DND-41 (cell line): ENCODE data around the gene ATP6V0C.

ENCODE experiments used
- ATAC-seq: fragments of 200-7000 bp; cut with Tn5 transposase; 3 replicates; pipeline ENCODE4 v1.9.1; 2021; ENCODE audit warnings: low read depth; ENCODE audit not compliant: insufficient read depth
- DNase-seq: peaks from one replicate; pipeline ENCODE4 v3.0.0-alpha.2; 2020
- H2AFZ ChIP-seq: 2 replicates; pipeline ENCODE4 v1.6.0; 2012; ENCODE audit warnings: low read depth, low read length
- H3K27ac ChIP-seq: 2 replicates; pipeline ENCODE4 v1.5.1; 2012; ENCODE audit warnings: low read length, inconsistent platforms
- H3K27me3 ChIP-seq: fragments of 200-600 bp; sonication (generic); 2 replicates; pipeline ENCODE4 v1.6.0; 2012; ENCODE audit warnings: low read length, mild to moderate bottlenecking, inconsistent platforms; ENCODE audit not compliant: insufficient read depth, poor library complexity
- H3K36me3 ChIP-seq: 2 replicates; pipeline ENCODE4 v1.5.1; 2012; ENCODE audit warnings: low read length, inconsistent platforms; ENCODE audit not compliant: insufficient read depth
- H3K4me1 ChIP-seq: 2 replicates; pipeline ENCODE4 v1.5.1; 2012; ENCODE audit warnings: mild to moderate bottlenecking, low read length; ENCODE audit not compliant: insufficient read depth
- H3K4me2 ChIP-seq: 2 replicates; pipeline ENCODE4 v1.6.0; 2012; ENCODE audit warnings: mild to moderate bottlenecking, moderate library complexity, low read length, inconsistent platforms; ENCODE audit not compliant: insufficient read depth
- H3K4me3 ChIP-seq, 2 experiments: fragments of 200-600 bp in 1 of 2; shearing (Covaris generic) in 1 of 2; 2 replicates each; pipeline ENCODE4 v1.5.1; 2012 to 2016; ENCODE audit warnings: inconsistent platforms in 2 of 2, low read length in 2 of 2, mild to moderate bottlenecking in 2 of 2, low read depth in 1 of 2, moderate library complexity in 1 of 2
- H3K79me2 ChIP-seq: 2 replicates; pipeline ENCODE4 v1.6.0; 2012; ENCODE audit warnings: low read length, inconsistent platforms; ENCODE audit not compliant: insufficient read depth
- H3K9ac ChIP-seq: 2 replicates; pipeline ENCODE4 v1.6.0; 2012; ENCODE audit warnings: low read depth, mild to moderate bottlenecking, inconsistent platforms, low read length, moderate library complexity
- H3K9me3 ChIP-seq: 2 replicates; pipeline ENCODE4 v1.5.1; 2012; ENCODE audit warnings: low read length, moderate library complexity, mild to moderate bottlenecking, inconsistent platforms; ENCODE audit not compliant: insufficient read depth, severe bottlenecking
- H4K20me1 ChIP-seq: 2 replicates; pipeline ENCODE4 v1.6.0; 2012; ENCODE audit warnings: low read length; ENCODE audit not compliant: insufficient read depth
- CTCF ChIP-seq: IDR thresholded peaks from 2 replicates; pipeline ENCODE4 v1.5.1; 2012; ENCODE audit warnings: borderline replicate concordance, low read length, moderate library complexity, mild to moderate bottlenecking; ENCODE audit not compliant: poor library complexity, severe bottlenecking; ENCODE audit errors: extremely low read depth
- EZH2 ChIP-seq: IDR thresholded peaks from 3 replicates; pipeline ENCODE4 v1.6.1; 2012; ENCODE audit warnings: borderline replicate concordance, low read depth, mild to moderate bottlenecking, moderate library complexity, low read length, inconsistent platforms; ENCODE audit not compliant: severe bottlenecking

The ATP6V0C gene

GRCh38 chr16:2500918-2501750, 12.6 kb upstream of the ATP6V0C start:
- TF ChIP-seq EZH2: no peak
- peak; percentile 99 for TF ChIP-seq CTCF
- Histone ChIP-seq H3K4me2 (peak overlapping the region; percentile 36), H3K4me1 (peaks cover 11% of the 10 kb centered on the region), H2AFZ (peak overlapping the region; percentile 41; the same call in 1 of the 2 replicates), H3K36me3 (peaks cover 57% of the 10 kb centered on the region), H3K27me3 (no peaks in the 10 kb centered on the region), H3K79me2 (no peaks in the 10 kb centered on the region), H3K4me3 (no peak overlapping the region), H3K27ac (no peak overlapping the region), H4K20me1 (peaks cover 29% of the 10 kb centered on the region), H3K9me3 (no peaks in the 10 kb centered on the region), H3K9ac (peak overlapping the region; percentile 23)
- DNase-seq (peak; percentile 87), ATAC-seq (peak; percentile 99)

- Histone ChIP-seq H3K27me3 (no peaks in the 10 kb centered on the region), H3K36me3 (peaks cover 46% of the 10 kb centered on the region), H3K4me3 (no peak overlapping the region), H3K4me1 (peaks cover 11% of the 10 kb centered on the region), H3K9ac (peak overlapping the region; percentile 23; the same call in 1 of the 2 replicates), H3K9me3 (no peaks in the 10 kb centered on the region), H3K27ac (no peak overlapping the region; the same call in 1 of the 2 replicates), H3K79me2 (no peaks in the 10 kb centered on the region), H4K20me1 (peaks cover 29% of the 10 kb centered on the region), H3K4me2 (no peak overlapping the region), H2AFZ (no peak overlapping the region)
- ATAC-seq (no peak), DNase-seq (no peak)
- TF ChIP-seq CTCF (no peak), EZH2 (no peak)
Observed at GRCh38 chr16:2501946-2502895, 11.5 kb upstream of the ATP6V0C start.

GRCh38 chr16:2505695-2506094, 8.1 kb upstream of the ATP6V0C start:
- no peak overlapping the region for H3K9ac ChIP-seq
- no peak overlapping the region for H3K4me2 ChIP-seq
- TF ChIP-seq EZH2 (no peak), CTCF (no peak)
- H3K79me2 ChIP-seq: no peaks in the 10 kb centered on the region
- H3K27me3 ChIP-seq: no peaks in the 10 kb centered on the region
- no peaks in the 10 kb centered on the region for H3K9me3 ChIP-seq
- H3K4me1 ChIP-seq: peaks cover 11% of the 10 kb centered on the region
- DNase-seq (no peak), ATAC-seq (no peak)
- peaks cover 13% of the 10 kb centered on the region for H3K36me3 ChIP-seq
- no peak overlapping the region for H2AFZ ChIP-seq
- H3K4me3 ChIP-seq: no peak overlapping the region
- peaks cover 12% of the 10 kb centered on the region for H4K20me1 ChIP-seq
- no peak overlapping the region for H3K27ac ChIP-seq
